Sigmoid colon (tissue), 4 donors: ENCODE measurements around the gene DLX5.

Experiments used
- CTCF ChIP-seq, 4 experiments: fragments of 450-650 bp in 3 of 4; fragments of 200-600 bp in 1 of 4; IDR thresholded peaks; one replicate each; pipeline ENCODE4 v1.5.1; 2016 to 2019; ENCODE audit warnings: antibody characterized with exemption in 4 of 4, mild to moderate bottlenecking in 3 of 4, moderate library complexity in 2 of 4
- POLR2A ChIP-seq, 2 donors: fragments of 450-650 bp; IDR thresholded peaks; one replicate each; pipeline ENCODE4 v1.6.1; 2016; ENCODE audit warnings: antibody characterized with exemption in 2 of 2, mild to moderate bottlenecking in 2 of 2, moderate library complexity in 2 of 2
- POLR2AphosphoS5 ChIP-seq, 4 donors: sonication (generic); formaldehyde crosslinking; IDR thresholded peaks; one replicate each; pipeline ENCODE4 v1.6.1; 2017; ENCODE audit warnings: antibody characterized with exemption in 4 of 4

DNA sequence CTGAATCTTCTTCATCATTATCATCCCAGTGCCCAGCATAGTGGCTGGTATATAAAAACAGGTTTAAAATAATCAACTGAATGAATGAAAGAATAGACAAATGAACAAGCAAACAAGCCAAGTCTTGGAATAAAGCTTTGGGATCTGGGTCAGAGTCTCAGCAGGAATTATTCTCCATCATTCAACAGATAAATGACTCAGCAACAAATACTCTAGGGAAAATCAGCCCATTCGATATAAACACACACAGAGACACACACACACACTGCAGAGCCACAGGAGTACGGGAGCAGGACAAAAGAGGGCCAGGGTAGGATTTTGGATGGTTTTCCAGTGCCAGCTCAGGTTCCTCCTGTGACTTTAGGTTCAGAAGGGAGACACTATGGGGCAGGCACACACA, 48.5 kb downstream of the DLX5 start:
- TF ChIP-seq CTCF (IDR thresholded peaks at IDR 0.05) (no peak), POLR2AphosphoS5 (IDR thresholded peaks at IDR 0.05) (no peak), POLR2A (IDR thresholded peaks at IDR 0.05) (no peak)
